G401 (cell line): Measurements from ENCODE around the gene CD300LG. TPM values are rescaled to one million over a fixed set of nuclear protein-coding genes. Genes with fewer than 3 reads are reported as not detected.
"Not testable (repeated sequence)": the region's sequence is repeated elsewhere in the genome, so short reads cannot be mapped to it uniquely, and the experiment has no call there.

Experiments used
- DNase-seq: peaks from one replicate; pipeline ENCODE4 v3.0.0-alpha.2; 2015; ENCODE audit warnings: low spot score
- in situ Hi-C: cut with HindIII; loops from 2 replicates; pipeline ENCODE4 v1.10.0; 2016; ENCODE audit warnings: low sequenced_read_pairs, mixed read lengths
- total RNA-seq: library from RNA; depleted of rRNA; stranded (reverse); fragments of >200 nt; shearing (Covaris generic); gene quantifications from 2 replicates; pipeline ENCODE4 v1.2.3, GENCODE V29; 2014; rRNA removed

The CD300LG gene
- total RNA-seq, result 0.31 TPM in 1 of 2 replicates, not detected in the other

GRCh38 chr17:43846963-43847371, at the start of gene CD300LG:
Gene CD300LG (plus strand): TSS chr17:43847176. CDS start chr17:43847217, 41 bp downstream.
- no peak for DNase-seq
- in situ Hi-C loops, result loop anchor here (10.0 kb wide), 1 partner anchor 142 kb away; no protein-coding TSS in a partner anchor

- in situ Hi-C loops, DNase-seq: not testable (repeated sequence)
Observed at GRCh38 chr17:43798024-43798423, 49.0 kb upstream of the CD300LG start.

GRCh38 chr17:43799047-43799446, 47.9 kb upstream of the CD300LG start:
- in situ Hi-C loops, result no loop called here
- DNase-seq, result no peak

GRCh38 chr17:43800736-43801135, 46.2 kb upstream of the CD300LG start:
- no peak for DNase-seq
- in situ Hi-C loops, result no loop called here

- in situ Hi-C loops, result no loop called here
- no peak for DNase-seq
Observed at GRCh38 chr17:43801844-43802243, 45.1 kb upstream of the CD300LG start.

GRCh38 chr17:43803758-43804157, 43.2 kb upstream of the CD300LG start:
- DNase-seq, result no peak
- in situ Hi-C loops, result no loop called here

- in situ Hi-C loops, result no loop called here
- no peak for DNase-seq
Observed at GRCh38 chr17:43805117-43805516, 41.9 kb upstream of the CD300LG start.

GRCh38 chr17:43808076-43808475, 38.9 kb upstream of the CD300LG start:
- in situ Hi-C loops, result no loop called here
- no peak for DNase-seq

GRCh38 chr17:43809121-43809520, 37.9 kb upstream of the CD300LG start:
- in situ Hi-C loops, result no loop called here
- no peak for DNase-seq

GRCh38 chr17:43810226-43810715, 36.7 kb upstream of the CD300LG start:
- no peak for DNase-seq
- in situ Hi-C loops, result no loop called here

GRCh38 chr17:43810823-43811222, 36.2 kb upstream of the CD300LG start:
- DNase-seq, result no peak
- in situ Hi-C loops, result no loop called here

GRCh38 chr17:43812396-43813265, 34.3 kb upstream of the CD300LG start:
- DNase-seq, result no peak

GRCh38 chr17:43813386-43813785, 33.6 kb upstream of the CD300LG start:
- in situ Hi-C loops, result no loop called here
- no peak for DNase-seq

More at GRCh38 chr17:43812396-43813265, 34.3 kb upstream of the CD300LG start:
- in situ Hi-C loops, result no loop called here

- DNase-seq, result no peak
- in situ Hi-C loops, result no loop called here
Observed at GRCh38 chr17:43814026-43814425, 33.0 kb upstream of the CD300LG start.

GRCh38 chr17:43814714-43815113, 32.3 kb upstream of the CD300LG start:
- in situ Hi-C loops, result no loop called here
- no peak for DNase-seq

- in situ Hi-C loops, result no loop called here
- peak; percentile 91 for DNase-seq
Observed at GRCh38 chr17:43816336-43817320, 30.3 kb upstream of the CD300LG start.

GRCh38 chr17:43817826-43818225, 29.1 kb upstream of the CD300LG start:
- DNase-seq, result no peak

GRCh38 chr17:43818966-43819365, 28.0 kb upstream of the CD300LG start:
- in situ Hi-C loops, result no loop called here
- DNase-seq, result no peak

More at GRCh38 chr17:43817826-43818225, 29.1 kb upstream of the CD300LG start:
- in situ Hi-C loops, result no loop called here

GRCh38 chr17:43820759-43821158, 26.2 kb upstream of the CD300LG start:
- no peak for DNase-seq
- in situ Hi-C loops, result no loop called here
